HCT116 (cell line): ENCODE results near the gene KCNK3. TPM values are rescaled to one million over a fixed set of nuclear protein-coding genes. Genes with fewer than 3 reads are reported as not detected.

Experiments
- ATAC-seq: fragments of 200-7000 bp; cut with Tn5 transposase; 2 replicates; pipeline ENCODE4 v1.9.1; 2020; ENCODE audit warnings: mild to moderate bottlenecking, moderate library complexity
- Bru-seq: library from RNA; stranded (reverse); fragments of 400-500 nt; gene quantifications from one replicate; lab custom pipeline; 2021; lab: Mats Ljungman, UMichigan
- BruChase-seq, 2 experiments: library from RNA; stranded (reverse); fragments of 400-500 nt; gene quantifications; one replicate each; lab custom pipeline; 2021; lab: Mats Ljungman, UMichigan
- BruUV-seq: library from RNA; stranded (reverse); fragments of 400-500 nt; replicated peaks from 2 replicates; lab custom pipeline; 2021; lab: Mats Ljungman, UMichigan
- CTCF ChIA-PET: fragments of 300-600 bp; sonication (Branson Sonifier 250); formaldehyde crosslinking; loops from one replicate; lab custom pipeline; 2021; ENCODE audit warnings: antibody characterized with exemption; lab: Charles Lee
- POLR2A ChIA-PET: fragments of 300-600, 350-600 bp; sonication (Branson Sonifier 250); formaldehyde crosslinking; loops from one replicate; lab custom pipeline; 2021; ENCODE audit warnings: antibody characterized with exemption; lab: Charles Lee
- RAD21 ChIA-PET, 2 experiments: fragments of 300-600 bp; sonication (Branson Sonifier 250); formaldehyde crosslinking; loops; one replicate each; lab custom pipeline; 2023; ENCODE audit warnings: low total read pairs in 2 of 2; ENCODE audit not compliant: uncharacterized antibody in 2 of 2, unreplicated experiment in 2 of 2, low non-redundant PET in 1 of 2; lab: Charles Lee
- DNase-seq: peaks from one replicate; pipeline ENCODE4 v3.0.0-alpha.2; 2010; ENCODE audit warnings: low read depth, low spot score
- H2AFZ ChIP-seq: fragments of 200-600 bp; shearing (Covaris generic), sonication (generic); 2 replicates; pipeline ENCODE4 v1.6.1; 2017; ENCODE audit warnings: low read depth, mixed run types, mixed read lengths, antibody characterized with exemption, low read length; ENCODE audit not compliant: poor library complexity, severe bottlenecking
- H3K27ac ChIP-seq: 2 replicates; pipeline ENCODE4 v1.5.1; 2012; ENCODE audit warnings: low read depth, low read length
- H3K27me3 ChIP-seq: fragments of 200-600 bp; sonication (generic); 2 replicates; pipeline ENCODE4 v1.6.1; 2016; ENCODE audit warnings: mixed run types, low read length, mixed read lengths; ENCODE audit not compliant: insufficient read depth
- H3K36me3 ChIP-seq, 2 experiments: fragments of 200-500 bp in 1 of 2; fragments of 200-600 bp in 1 of 2; sonication (Bioruptor generic) in 1 of 2; sonication (generic) in 1 of 2; 2 replicates each; pipeline versions ENCODE4 v1.5.1 to v1.6.1; 2014 to 2016; ENCODE audit warnings: low read length in 2 of 2, inconsistent platforms in 1 of 2, mixed read lengths in 1 of 2, mixed run types in 1 of 2; ENCODE audit not compliant: insufficient read depth in 2 of 2, control insufficient read depth in 1 of 2
- H3K4me1 ChIP-seq, 2 experiments: fragments of 200-600 bp in 1 of 2; sonication (generic) in 1 of 2; 2 replicates each; pipeline versions ENCODE4 v1.5.1 to v1.6.1; 2012 to 2017; ENCODE audit warnings: low read length in 2 of 2, inconsistent platforms in 1 of 2, mild to moderate bottlenecking in 1 of 2, mixed read lengths in 1 of 2, mixed run types in 1 of 2, moderate library complexity in 1 of 2; ENCODE audit not compliant: insufficient read depth in 2 of 2, control insufficient read depth in 1 of 2
- H3K4me2 ChIP-seq: fragments of 200-600 bp; sonication (generic); 2 replicates; pipeline ENCODE4 v1.6.1; 2017; ENCODE audit warnings: mixed run types, low read length, mixed read lengths
- H3K4me3 ChIP-seq, 2 experiments: fragments of 200-600 bp in 1 of 2; sonication (generic) in 1 of 2; replicated peaks in 1 of 2; 2 replicates each; pipeline ENCODE4 v1.5.1; 2011 to 2016; ENCODE audit warnings: low read length in 2 of 2, control low read depth in 1 of 2, low read depth in 1 of 2, mild to moderate bottlenecking in 1 of 2, mixed read lengths in 1 of 2, mixed run types in 1 of 2
- H3K79me2 ChIP-seq: fragments of 200-600 bp; sonication (generic); 2 replicates; pipeline ENCODE4 v1.6.1; 2017; ENCODE audit warnings: mild to moderate bottlenecking, mixed run types, low read length, moderate library complexity, mixed read lengths; ENCODE audit not compliant: insufficient read depth
- H3K9ac ChIP-seq: fragments of 200-600 bp; sonication (generic); 2 replicates; pipeline ENCODE4 v1.6.1; 2016; ENCODE audit warnings: low read length, mixed read lengths
- H3K9me2 ChIP-seq: fragments of 200-600 bp; sonication (generic), shearing (Covaris generic); 2 replicates; pipeline ENCODE4 v1.6.1; 2017; ENCODE audit warnings: mixed run types, mild to moderate bottlenecking, moderate library complexity; ENCODE audit not compliant: insufficient read depth
- H3K9me3 ChIP-seq, 2 experiments: fragments of 200-500 bp in 1 of 2; fragments of 200-600 bp in 1 of 2; sonication (Bioruptor generic) in 1 of 2; sonication (generic) in 1 of 2; 2 replicates each; pipeline ENCODE4 v1.6.1; 2014 to 2017; ENCODE audit warnings: low read length in 2 of 2, mixed read lengths in 2 of 2, inconsistent platforms in 1 of 2, low read depth in 1 of 2, mild to moderate bottlenecking in 1 of 2, mixed run types in 1 of 2, moderate library complexity in 1 of 2; ENCODE audit not compliant: control insufficient read depth in 1 of 2, insufficient read depth in 1 of 2
- H4K20me1 ChIP-seq: fragments of 200-600 bp; sonication (generic), shearing (Covaris generic); 2 replicates; pipeline ENCODE4 v1.6.1; 2017; ENCODE audit warnings: mixed run types, mild to moderate bottlenecking, moderate library complexity; ENCODE audit not compliant: insufficient read depth
- CBX3 ChIP-seq: IDR thresholded peaks from 2 replicates; pipeline ENCODE4 v1.6.1; 2012; ENCODE audit warnings: low read depth
- CEBPB ChIP-seq: IDR thresholded peaks from 2 replicates; pipeline ENCODE4 v1.6.1; 2012; ENCODE audit warnings: low read depth
- EZH2 ChIP-seq: fragments of 200-600 bp; sonication (generic); IDR thresholded peaks from 2 replicates; pipeline ENCODE4 v1.6.1; 2017; ENCODE audit warnings: antibody characterized with exemption, mixed run types
- EZH2phosphoT487 ChIP-seq: fragments of 200-600 bp; IDR thresholded peaks from 2 replicates; pipeline ENCODE4 v1.6.1; 2018; ENCODE audit warnings: antibody characterized with exemption, borderline replicate concordance
- FOSL1 ChIP-seq: IDR thresholded peaks from 2 replicates; pipeline ENCODE4 v1.6.1; 2012; ENCODE audit warnings: low read depth
- POLR2AphosphoS5 ChIP-seq: IDR thresholded peaks from 2 replicates; pipeline ENCODE4 v1.6.1; 2011; ENCODE audit warnings: mild to moderate bottlenecking, low read depth, low read length, moderate library complexity
- RAD21 ChIP-seq: IDR thresholded peaks from 2 replicates; pipeline ENCODE4 v1.6.1; 2012; ENCODE audit warnings: low read depth, mild to moderate bottlenecking
- SIN3A ChIP-seq: IDR thresholded peaks from 2 replicates; pipeline ENCODE4 v1.6.1; 2012; ENCODE audit warnings: low read depth
- SRF ChIP-seq: IDR thresholded peaks from 2 replicates; pipeline ENCODE4 v1.6.1; 2012; ENCODE audit warnings: low read depth
- TCF7L2 ChIP-seq: IDR thresholded peaks from 2 replicates; pipeline ENCODE4 v1.7.0; 2011; ENCODE audit warnings: borderline replicate concordance, inconsistent platforms; ENCODE audit not compliant: insufficient read depth, insufficient read length; ENCODE audit errors: extremely low read depth
- YY1 ChIP-seq: IDR thresholded peaks from 2 replicates; pipeline ENCODE4 v1.6.1; 2011; ENCODE audit warnings: low read length, low read depth, moderate library complexity, mild to moderate bottlenecking; ENCODE audit not compliant: insufficient replicate concordance; ENCODE audit errors: extremely low read depth
- ZFX ChIP-seq: fragments of 450-650 bp; IDR thresholded peaks from 2 replicates; pipeline ENCODE4 v1.6.1; 2017
- intact Hi-C: fragments of 100-400 bp; cut with micrococcal nuclease; formaldehyde crosslinking; loops from 2 replicates; pipeline ENCODE4 v1.10.0; 2022
- long read RNA-seq: library from polyadenylated mRNA; unstranded; transcript quantifications from one replicate; pipeline ENCODE4 v2.0.0, GENCODE V29; 2021; ENCODE audit not compliant: unreplicated experiment
- polyA plus RNA-seq: library from polyadenylated mRNA; unstranded; fragments of >200 nt; gene quantifications from 2 replicates; pipeline ENCODE4 v1.2.1, GENCODE V29; 2012; ENCODE audit warnings: missing spikeins
- total RNA-seq: library from RNA; stranded (reverse); gene quantifications from one replicate; pipeline ENCODE4 v1.2.1, GENCODE V29; 2021; ENCODE audit not compliant: unreplicated experiment
- TF ChIP-seq, protein P1 (sequence below): IDR thresholded peaks from 2 replicates; pipeline ENCODE4 v1.6.1; 2012; ENCODE audit warnings: low read depth
- TF ChIP-seq, protein P2 (sequence below): IDR thresholded peaks from 2 replicates; pipeline ENCODE4 v1.6.1; 2012

Gene KCNK3
- total RNA-seq (0.71 TPM), Bru-seq, nascent RNA (percentile 17 among the genes with signal in this experiment), BruChase-seq, experiment 1, labeled RNA remaining after a 6-hour chase (percentile 10 among the genes with signal in this experiment), BruChase-seq, experiment 2, labeled RNA remaining after a 2-hour chase (percentile 18 among the genes with signal in this experiment)
- 0.31 and 0.65 TPM in 2 replicates for polyA plus RNA-seq
- long read RNA-seq, partial matches to known transcripts: 0 of 2 reads
- long read RNA-seq, other reads (novel, unspliced or antisense): 2 of 2 reads

DNA sequence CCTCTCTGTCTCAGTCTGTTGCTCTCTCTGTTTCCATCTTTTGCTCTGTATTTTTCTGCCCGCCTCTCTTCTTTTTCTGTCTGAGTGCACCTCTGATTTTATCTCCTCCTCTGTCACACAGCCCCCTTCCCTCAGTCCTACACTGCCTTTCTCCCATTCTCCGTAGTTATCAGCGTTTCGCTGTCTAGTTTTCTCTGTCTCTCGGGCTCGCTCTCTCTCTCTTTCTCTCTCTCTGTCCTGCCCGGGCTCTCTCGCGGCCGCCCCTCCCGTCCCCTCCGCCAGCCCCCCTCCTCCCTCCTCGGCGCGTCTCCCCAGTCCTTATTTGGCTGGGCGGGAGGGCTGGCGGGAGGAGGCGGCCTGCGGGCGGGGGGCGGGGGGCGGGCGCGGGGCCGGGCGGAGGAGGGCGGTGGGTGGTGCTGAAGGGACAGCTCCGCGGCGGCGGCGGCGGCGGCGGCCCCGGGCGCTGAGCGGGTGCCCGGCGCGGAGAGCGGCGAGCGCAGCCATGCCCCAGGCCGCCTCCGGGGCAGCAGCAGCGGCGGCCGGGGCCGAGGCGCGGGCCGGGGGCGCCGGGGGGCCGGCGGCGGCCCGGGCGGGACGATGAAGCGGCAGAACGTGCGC lies at the start of gene KCNK3:
Gene KCNK3, plus strand, starts transcription at position 444 of the 618 bp plus-strand sequence. Its CDS starts 154 bp downstream, at position 598.
- POLR2A ChIA-PET: no interaction called here
- Histone ChIP-seq H3K9me3 (no peaks in the 10 kb centered on the region), H3K9ac (no peak within 1 kb of the TSS), H2AFZ (no peak within 1 kb of the TSS), H3K9me2 (no peaks in the 10 kb centered on the region), H3K27me3 (no peaks in the 10 kb centered on the region), H3K4me3 (no peak within 1 kb of the TSS), H4K20me1 (no peaks in the 10 kb centered on the region), H3K79me2 (no peaks in the 10 kb centered on the region), H3K4me2 (no peak within 1 kb of the TSS)
- ATAC-seq: no peak
- RAD21 ChIA-PET: no interaction called here
- TF ChIP-seq SRF (no peak), CEBPB (no peak), FOSL1 (no peak), POLR2AphosphoS5 (no peak), ZFX (no peak), TCF7L2 (no peak), YY1 (no peak), EZH2 (no peak), CBX3 (no peak), EZH2phosphoT487 (no peak), RAD21 (no peak), SIN3A (no peak)
- TF ChIP-seq, protein P1, sequence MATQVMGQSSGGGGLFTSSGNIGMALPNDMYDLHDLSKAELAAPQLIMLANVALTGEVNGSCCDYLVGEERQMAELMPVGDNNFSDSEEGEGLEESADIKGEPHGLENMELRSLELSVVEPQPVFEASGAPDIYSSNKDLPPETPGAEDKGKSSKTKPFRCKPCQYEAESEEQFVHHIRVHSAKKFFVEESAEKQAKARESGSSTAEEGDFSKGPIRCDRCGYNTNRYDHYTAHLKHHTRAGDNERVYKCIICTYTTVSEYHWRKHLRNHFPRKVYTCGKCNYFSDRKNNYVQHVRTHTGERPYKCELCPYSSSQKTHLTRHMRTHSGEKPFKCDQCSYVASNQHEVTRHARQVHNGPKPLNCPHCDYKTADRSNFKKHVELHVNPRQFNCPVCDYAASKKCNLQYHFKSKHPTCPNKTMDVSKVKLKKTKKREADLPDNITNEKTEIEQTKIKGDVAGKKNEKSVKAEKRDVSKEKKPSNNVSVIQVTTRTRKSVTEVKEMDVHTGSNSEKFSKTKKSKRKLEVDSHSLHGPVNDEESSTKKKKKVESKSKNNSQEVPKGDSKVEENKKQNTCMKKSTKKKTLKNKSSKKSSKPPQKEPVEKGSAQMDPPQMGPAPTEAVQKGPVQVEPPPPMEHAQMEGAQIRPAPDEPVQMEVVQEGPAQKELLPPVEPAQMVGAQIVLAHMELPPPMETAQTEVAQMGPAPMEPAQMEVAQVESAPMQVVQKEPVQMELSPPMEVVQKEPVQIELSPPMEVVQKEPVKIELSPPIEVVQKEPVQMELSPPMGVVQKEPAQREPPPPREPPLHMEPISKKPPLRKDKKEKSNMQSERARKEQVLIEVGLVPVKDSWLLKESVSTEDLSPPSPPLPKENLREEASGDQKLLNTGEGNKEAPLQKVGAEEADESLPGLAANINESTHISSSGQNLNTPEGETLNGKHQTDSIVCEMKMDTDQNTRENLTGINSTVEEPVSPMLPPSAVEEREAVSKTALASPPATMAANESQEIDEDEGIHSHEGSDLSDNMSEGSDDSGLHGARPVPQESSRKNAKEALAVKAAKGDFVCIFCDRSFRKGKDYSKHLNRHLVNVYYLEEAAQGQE: no peak
- TF ChIP-seq, protein P2, sequence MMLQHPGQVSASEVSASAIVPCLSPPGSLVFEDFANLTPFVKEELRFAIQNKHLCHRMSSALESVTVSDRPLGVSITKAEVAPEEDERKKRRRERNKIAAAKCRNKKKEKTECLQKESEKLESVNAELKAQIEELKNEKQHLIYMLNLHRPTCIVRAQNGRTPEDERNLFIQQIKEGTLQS: no peak
- TF ChIP-seq, all 23 proteins: peak for 0
- BruUV-seq: no TSS peak
- intact Hi-C loops: no loop called here
- H3K27ac ChIP-seq: no peak within 1 kb of the TSS
- CTCF ChIA-PET: no interaction called here
- no peak for DNase-seq
- no peaks in the 10 kb centered on the region for H3K36me3 ChIP-seq
- peaks cover 6 to 18% of the 10 kb centered on the region in 2 experiments for H3K4me1 ChIP-seq
